Inflammatory macrophage treated with lipopolysaccharide for 4 hours (primary cell): ENCODE results near the gene GTPBP8.
A peak's percentile ranks its signal among the peaks of the same experiment; 100 is the strongest.
"Not testable (repeated sequence)": the region's sequence is repeated elsewhere in the genome, so short reads cannot be mapped to it uniquely, and the experiment has no call there.

Experiments used
- DNase-seq: peaks from one replicate; pipeline ENCODE4 v3.0.0-alpha.2; 2020

Gene GTPBP8

DNA sequence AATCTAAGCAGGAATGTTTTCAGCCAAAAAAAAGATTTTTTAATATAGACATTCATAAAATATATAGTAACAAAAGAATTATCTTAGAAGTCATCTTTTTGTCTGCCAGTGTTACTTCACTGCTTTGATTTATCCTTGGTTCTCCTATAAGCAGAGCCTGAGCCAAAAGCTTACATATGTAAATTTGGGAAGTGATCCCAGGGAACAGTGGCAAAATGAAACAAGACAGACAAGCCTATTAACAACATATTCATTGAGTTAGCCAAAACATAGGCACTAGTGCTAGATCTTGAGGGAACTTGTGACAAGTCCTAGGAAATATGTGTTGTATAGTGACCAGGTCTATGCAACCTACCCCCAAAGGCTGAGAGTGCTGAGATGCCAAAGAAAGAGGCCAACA, 11.3 kb downstream of the GTPBP8 start:
- no peak for DNase-seq

DNA sequence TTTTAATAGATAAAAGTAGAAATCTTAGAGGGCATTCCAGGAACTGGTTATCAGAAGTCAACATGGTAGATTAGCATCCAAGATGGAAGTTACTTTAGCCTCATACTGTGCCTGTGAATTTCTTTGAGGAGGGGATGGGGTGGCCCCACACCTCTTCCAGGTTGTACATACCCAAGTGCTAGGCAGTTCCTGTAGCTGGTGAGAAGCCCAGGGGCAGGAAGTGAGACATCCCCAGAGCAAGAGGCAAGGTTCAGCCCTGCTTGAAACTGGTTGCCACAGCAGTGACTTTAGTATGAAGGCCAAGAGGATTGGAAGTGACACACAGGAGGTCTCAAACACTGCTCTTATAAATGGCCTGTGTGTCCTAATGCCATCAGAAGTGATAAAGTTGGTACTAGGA, 11.9 kb downstream of the GTPBP8 start:
- no peak for DNase-seq

DNA sequence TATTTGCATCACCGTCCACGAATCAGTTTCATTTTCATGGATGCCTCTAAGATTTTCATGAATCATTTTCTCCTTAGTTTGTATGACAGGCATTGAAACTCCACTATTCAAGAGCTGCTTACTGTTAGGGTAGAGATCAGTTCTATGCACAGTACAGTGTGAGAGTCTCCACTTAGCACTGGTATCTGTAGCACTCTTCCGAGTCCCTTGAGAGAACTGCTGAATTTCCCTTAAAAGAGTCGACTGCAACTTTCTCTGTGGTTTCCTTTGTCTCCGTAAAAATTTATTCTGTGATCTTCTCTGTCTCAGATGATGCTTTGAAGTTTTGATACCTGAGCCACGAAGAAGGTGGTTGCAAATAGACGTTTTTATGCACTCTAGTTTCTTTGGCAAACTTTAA, 14.8 kb downstream of the GTPBP8 start:
- no peak for DNase-seq

DNA sequence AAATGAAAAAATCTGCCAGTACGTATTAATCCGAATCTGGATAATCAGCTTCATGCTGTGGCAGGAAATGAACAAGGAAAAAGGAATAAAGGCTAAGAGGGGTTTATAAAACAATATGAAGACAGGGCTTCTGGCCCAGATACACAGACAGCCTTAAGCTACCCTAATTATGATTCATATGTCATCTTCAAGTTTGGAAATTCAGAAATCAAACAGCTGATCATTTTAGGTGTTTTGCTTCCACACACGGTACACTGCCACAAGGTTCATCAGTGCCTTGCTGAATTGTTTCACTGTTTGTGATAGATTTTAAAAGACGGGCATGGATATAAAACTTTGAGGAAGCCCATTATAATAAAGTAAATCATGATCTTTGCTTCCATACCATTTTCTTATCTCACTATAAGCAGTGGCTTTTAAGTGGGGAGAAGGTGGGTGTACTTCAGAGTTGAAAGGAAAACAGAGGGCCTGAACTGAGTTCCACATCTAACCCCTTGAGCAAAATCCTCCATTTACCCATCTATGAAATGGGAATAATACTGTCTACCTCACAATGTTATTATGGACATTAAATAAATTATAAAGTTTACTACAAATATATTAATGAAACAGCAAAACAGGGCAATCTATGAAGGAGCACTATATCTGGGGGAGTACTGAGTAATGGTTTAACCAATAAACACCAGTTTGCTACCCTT, 15.7 kb downstream of the GTPBP8 start:
- no peak for DNase-seq

DNA sequence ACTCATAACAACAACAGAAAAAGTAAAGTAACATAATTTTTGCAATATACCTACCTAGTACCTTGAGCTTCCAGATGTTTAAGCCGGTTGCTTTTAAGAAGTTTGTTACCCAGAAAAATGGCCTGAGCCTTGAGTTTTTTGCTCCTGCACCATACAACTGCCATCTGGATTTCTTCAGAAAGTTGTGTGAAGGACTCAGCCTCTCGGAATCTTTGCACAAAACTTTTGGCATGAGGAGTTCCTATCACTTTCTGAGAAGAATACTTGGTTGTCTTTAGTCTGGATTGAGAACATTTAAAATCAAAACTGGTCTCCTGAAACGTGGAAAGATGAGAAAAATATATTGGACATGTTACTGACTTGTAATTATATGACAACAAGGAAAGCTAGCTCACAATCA, 17.3 kb downstream of the GTPBP8 start:
- DNase-seq: no peak

DNA sequence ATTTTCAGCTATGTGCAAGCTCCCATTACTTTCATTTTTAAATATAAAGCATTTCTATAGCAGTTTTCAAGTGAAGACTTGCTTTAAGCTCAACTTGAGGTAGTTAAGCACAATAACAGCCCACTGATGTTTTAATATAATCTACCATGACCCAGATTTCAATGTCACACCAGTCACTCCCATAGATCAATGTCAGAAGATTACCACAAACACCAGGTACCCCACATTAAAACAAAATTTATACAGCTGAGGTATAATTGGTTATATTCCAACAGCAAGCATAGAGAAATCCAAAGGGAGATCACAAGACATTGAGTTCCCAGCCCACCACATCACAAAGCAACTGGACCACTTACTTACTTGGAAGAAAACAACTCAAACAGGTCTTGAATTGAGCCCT, 22.8 kb downstream of the GTPBP8 start:
- DNase-seq: no peak

DNA sequence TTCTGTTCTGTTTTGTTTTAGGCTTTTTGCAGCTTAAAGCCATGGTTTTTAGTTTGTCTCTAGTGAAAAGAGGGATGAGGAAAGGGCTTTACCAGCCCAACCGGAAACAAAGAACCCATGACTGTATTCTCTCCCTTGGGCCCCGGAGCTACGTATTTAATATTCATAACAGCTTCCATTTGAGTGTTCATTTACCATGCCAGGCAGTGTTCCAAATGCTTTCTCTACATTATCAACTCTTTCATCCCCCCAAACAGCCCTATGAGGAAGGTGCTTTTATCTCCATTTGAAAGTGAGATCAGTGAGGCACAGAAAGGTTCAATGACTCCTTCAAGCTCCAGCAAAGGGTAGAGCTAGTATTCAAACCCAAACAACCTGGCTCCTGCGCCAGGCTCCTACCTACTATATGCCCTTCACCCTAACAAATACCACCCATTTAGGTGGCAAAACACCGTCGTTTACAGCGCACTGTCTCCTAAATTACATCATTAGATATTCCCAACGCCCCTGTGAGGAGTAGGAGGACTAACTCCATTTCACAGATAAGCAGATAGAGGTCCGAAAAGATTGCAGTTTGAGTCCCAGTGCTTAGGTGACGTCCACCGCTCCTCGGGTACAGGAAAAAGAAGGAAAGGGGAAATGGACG, 27.9 kb downstream of the GTPBP8 start:
- DNase-seq: peak; percentile 13

DNA sequence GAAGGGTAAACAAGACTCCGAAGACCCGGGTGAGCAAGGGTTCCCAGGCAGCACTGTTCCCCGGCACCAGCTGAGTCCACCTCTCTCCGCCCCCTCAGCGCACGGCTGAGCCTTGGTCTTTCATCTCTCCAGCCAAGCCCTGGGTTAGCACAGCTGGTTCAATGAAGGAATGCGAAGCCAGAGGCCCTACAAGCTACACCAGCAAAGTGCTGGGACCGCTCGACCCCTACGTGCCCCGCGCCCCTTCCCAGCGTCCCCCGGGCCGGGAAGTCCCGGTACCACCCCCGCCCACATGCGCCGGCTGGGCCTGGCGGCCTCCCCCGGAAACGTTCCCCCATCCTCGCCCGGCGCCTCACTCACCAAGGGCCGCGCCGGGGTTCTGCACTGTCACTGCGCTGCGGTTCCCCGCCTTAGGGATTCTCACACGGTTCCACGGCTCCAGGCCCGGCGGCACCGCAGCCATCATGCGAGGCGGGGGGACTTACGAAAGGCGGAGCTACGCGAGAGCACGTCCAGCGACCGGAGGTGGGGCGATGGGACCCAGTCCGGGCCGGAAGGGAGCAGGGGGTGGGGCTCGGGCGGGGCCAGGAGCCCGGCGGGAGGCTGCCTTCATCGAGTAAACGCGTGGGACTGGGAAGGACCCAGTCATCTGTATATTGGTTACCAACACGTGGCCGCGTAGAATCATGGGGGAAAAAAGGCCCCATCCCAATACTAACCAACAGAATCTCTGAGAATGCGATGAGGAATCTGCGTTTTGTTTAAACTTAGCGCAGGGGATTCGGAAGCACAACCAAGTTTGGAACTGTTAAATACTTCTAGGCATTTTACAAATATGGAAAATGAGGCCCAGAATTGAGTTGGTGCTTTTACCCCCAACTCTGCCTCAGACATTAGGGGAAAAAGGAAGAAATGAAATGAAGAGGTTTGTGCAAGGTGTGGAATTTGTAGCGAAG, 28.7 kb downstream of the GTPBP8 start:
- DNase-seq: peak; percentile 90

DNA sequence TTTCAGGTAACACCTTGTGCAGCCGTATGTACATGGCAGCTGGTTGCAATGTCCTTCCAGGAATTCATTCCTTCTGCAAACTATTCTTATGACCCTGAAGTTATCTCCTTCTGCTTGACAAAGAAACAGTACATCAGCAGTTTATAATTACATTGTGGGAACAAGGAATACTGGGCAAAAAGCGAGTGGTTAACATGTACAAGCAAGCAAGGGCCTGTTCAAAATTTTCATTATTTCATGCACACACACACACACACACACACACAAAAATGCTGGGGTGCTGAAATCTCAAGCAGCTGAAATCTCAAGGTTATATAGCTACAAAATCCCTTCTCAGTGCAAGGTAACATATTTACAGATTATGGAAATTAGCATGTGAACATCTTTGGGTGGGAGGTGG, 30.7 kb downstream of the GTPBP8 start:
- DNase-seq: no peak

DNA sequence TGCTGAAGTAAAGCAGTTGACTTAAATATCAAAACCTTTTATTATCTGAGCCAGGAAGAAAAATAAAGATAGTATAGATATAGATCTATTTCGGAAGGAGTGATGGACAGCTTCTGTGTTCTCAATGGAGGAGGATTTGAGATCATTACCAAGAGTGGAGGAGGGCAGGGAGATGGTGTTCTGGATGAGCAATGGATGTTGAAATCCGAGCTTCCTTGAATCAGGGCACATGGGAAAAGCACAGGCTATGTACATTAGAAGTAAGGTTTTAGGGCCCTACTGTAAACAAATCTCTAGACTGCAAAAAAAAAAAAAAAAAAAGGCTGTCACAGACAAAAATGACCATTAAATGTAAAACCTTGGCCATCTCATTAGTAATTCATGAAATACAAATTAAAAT, 43.2 kb downstream of the GTPBP8 start:
- DNase-seq: no peak

DNA sequence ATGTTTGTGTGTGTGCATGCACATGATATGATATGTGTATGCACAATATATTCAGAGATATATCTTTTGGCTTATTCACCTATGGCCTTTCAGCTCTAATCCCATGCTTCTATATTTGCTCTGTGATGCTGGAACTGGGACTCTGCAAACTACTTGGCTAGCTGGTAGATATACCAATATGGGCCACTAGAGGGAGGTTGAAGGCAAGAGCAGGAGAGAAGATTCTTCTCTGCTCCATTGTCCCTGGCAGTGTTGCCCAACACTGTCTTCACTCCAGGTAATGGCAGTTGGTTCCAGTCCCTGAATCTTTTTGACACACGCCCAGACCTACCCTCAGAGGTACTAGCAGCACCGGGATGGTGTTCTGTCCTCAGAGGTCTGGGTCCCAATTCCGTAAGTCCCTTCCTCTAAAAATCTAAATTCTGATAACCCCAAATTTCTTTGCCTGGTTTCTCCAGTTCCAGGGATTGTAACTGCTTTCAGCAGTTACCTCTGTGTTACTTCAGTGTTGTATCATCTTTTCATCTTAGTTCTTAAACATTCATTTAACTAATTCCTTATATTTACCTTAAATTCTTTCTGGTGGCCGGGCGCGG, 44.7 kb downstream of the GTPBP8 start:
- peak; percentile 59 for DNase-seq

DNA sequence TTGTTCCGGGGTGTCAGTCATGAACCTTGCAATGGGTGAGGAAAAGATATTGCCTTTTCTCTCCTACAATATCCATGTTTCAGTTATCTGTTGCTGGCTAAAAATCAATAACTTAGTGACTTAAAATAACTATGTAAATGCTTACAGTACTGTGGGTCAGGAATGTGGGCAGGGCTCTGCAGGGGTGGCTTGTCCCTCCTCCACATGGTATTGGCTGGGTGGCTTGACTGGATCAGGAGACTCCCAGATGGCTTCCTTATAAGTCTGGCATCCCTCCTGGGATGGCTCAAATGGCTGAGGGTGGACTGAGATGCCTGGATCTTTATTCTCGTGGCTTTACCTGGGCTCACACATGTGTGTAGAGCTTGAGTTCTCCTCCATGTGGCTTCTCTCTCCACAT, 47.5 kb downstream of the GTPBP8 start:
- DNase-seq: no peak

DNA sequence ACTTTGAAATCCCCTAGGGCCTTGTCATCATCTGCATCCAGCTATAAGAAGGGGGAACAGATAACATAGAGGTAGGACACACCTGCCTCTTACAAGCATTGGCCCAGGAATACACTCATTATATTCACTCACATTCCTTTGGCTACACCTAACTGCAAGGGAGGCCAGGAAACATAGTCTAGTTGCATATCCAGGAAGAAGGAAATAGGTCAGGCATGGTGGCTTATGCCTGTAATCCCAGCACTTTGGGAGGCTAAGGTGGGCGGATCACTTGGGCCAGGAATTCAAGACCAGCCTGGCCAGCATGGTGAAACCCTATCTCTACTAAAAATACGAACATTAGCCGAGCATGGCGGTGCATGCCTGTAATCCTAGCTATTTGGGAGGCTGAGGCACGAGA, 48.8 kb downstream of the GTPBP8 start:
- no peak for DNase-seq

DNA sequence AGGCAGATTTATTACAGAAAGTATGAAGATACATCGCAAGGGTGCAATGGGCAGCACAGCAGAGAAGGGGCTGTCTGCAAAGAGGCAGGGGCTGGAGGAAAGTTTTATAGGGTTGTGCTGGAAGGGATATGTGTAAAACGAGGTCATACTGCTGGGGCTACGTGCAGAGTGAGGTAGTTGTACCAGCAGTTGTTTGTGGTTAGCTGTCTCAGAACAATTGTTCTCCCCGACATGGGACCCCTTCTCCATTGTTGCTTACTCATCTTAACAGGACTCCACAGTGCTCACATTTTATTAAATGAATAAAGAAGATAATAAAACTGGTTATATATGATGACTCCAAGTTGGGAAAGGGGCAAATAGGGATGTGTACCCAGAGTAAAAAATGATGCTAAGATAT, 49.4 kb downstream of the GTPBP8 start:
- no peak for DNase-seq

DNA sequence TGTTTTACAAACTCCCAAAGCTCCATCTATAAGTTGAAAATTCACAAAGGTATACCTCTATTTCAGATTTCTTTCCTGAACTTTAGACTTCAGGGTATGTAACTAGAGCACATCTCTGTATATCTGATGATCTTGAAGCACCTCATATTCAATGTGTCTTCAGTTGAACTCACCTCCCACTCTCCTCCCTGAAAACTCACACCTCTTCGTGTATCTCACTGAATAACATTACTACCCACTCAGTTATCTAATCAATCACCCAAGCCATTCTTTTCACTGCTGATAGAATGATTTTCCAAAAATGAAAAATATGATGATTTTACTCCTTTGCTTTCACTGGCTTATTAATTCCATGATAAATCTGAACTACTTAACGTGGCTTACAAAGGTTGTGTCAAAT, 52.9 kb downstream of the GTPBP8 start:
- DNase-seq: no peak

DNA sequence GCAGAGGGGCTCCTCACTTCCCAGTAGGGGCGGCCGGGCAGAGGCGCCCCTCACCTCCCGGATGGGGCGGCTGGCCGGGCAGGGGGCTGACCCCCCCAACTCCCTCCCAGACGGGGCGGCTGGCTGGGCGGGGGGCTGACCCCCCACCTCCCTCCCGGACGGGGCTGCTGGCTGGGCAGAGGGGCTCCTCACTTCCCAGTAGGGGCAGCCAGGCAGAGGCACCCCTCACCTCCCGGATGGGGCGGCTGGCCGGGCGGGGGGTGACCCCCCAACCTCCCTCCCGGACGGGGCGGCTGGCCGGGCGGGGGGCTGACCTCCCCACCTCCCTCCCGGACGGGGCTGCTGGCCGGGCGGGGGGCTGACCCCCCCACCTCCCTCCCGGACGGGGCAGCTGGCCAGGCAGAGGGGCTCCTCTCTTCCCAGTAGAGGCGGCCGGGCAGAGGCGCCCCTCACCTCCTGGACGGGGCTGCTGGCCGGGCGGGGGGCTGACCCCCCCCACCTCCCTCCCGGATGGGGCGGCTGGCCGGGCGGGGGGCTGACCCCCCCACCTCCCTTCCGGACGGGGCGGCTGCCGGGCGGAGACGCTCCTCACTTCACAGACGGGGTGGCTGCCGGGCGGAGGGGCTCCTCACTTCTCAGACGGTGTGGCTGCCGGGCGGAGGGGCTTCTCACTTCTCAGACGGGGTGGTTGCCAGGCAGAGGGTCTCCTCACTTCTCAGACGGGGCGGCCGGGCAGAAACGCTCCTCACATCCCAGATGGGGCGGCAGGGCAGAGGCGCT, 55.6 kb downstream of the GTPBP8 start:
- DNase-seq: not testable (repeated sequence)

DNA sequence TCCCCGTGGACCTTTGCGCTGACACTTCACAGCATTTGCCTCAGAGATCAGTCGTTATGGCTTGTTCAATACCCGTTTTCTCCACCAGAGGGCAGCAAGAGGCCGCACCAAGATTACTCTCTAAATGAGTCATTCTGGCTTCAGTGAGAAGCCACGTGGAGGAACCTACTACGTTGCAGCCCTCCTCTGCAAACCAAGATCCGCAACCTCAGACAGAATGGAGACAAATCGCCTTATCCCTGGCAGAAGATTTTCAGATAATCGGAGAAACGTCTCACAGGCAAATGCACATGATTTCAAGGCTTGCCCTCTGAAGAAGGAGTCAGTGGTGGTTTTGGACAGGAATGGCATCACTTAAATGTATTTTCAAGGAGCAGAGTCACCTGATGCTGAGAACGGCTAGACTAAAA, 60.5 kb downstream of the GTPBP8 start:
- DNase-seq: peak; percentile 87
